HepG2 (cell line): ENCODE data around the gene SAMD4A. TPM values are rescaled to one million over a fixed set of nuclear protein-coding genes. Genes with fewer than 3 reads are reported as not detected.

ENCODE experiments used
- CTCF ChIP-seq: sonication (generic); formaldehyde crosslinking; IDR thresholded peaks from 2 replicates; pipeline ENCODE4 v1.5.0; 2020; ENCODE audit warnings: mild to moderate bottlenecking, missing genetic modification reagents, moderate library complexity
- HNF1B ChIP-seq: sonication (generic); formaldehyde crosslinking; IDR thresholded peaks from 2 replicates; pipeline ENCODE4 v1.5.1; 2020; ENCODE audit warnings: mild to moderate bottlenecking, moderate library complexity, missing genetic modification reagents
- MNT ChIP-seq: fragments of 450-650 bp; IDR thresholded peaks from 2 replicates; pipeline ENCODE4 v1.6.1; 2016
- PCBP2 ChIP-seq: fragments of 200-400 bp; formaldehyde crosslinking; optimal IDR thresholded peaks from 2 replicates; pipeline ENCODE3; 2018; ENCODE audit warnings: low read length, low read depth; ENCODE audit not compliant: poor library complexity, severe bottlenecking
- PPARG ChIP-seq: conservative IDR thresholded peaks from 2 replicates; pipeline ENCODE4 v1.6.1; 2016; ENCODE audit warnings: missing biosample characterization, missing genetic modification reagents
- UBTF ChIP-seq: sonication (generic); formaldehyde crosslinking; IDR thresholded peaks from 2 replicates; pipeline ENCODE4 v1.4.0; 2020; ENCODE audit warnings: mild to moderate bottlenecking, missing genetic modification reagents
- polyA plus RNA-seq, 8 experiments: library from polyadenylated mRNA; depleted of rRNA in 3 of 8; stranded (reverse) in 7 of 8; unstranded in 1 of 8; fragments of >200 nt; fragmentation: Illumina TruSeq in 4 of 8; extraction: Trizol in 4 of 8; gene quantifications; 2 replicates each; pipeline versions ENCODE4 v1.2.1 to v1.2.3, GENCODE V29; 2011 to 2016; ENCODE audit warnings: low read depth in 4 of 8, missing spikeins in 1 of 8, mixed read lengths in 1 of 8; ENCODE audit not compliant: insufficient read depth in 1 of 8
- total RNA-seq, 5 experiments: library from RNA; depleted of rRNA; stranded (reverse); fragments of >200 nt; fragmentation: Illumina TruSeq; extraction: Trizol; gene quantifications; 2 replicates each; pipeline ENCODE4 v1.2.3, GENCODE V29; 2016; ENCODE audit warnings: low read depth in 1 of 5

The SAMD4A gene
- total and polyA plus RNA-seq, 2 of the 13 experiments (the other 11 are each of a cell fraction or from before 2014, with no cell fraction given) = 11.8 to 13.0 TPM

GRCh38 chr14:54564071-54564867 lies 2.7 kb upstream of the SAMD4A start (continued):
- TF ChIP-seq HNF1B = no peak
- TF ChIP-seq MNT = 0 out of 2 replicates have a peak, but pooled peaks have one; percentile 3
- TF ChIP-seq CTCF (CRISPR knock-in tag) = peak; percentile 69
- no peak for TF ChIP-seq PCBP2
- 0 out of 2 replicates have a peak, but pooled peaks have one; percentile 27 for TF ChIP-seq PPARG (CRISPR knock-in tag)
- no peak for TF ChIP-seq UBTF
